ENCODE results near the gene HIVEP3.

The HIVEP3 gene

GRCh38 chr1:41758904-41759548 is 159.7 kb downstream of the HIVEP3 start:
- no peaks in the 10 kb centered on the region for H3K4me1 ChIP-seq (ENCODE audit: low read length)
- no peaks in the 10 kb centered on the region for H3K36me3 ChIP-seq (replicated peaks; ENCODE audit: insufficient read depth, low read length)
- no peaks in the 10 kb centered on the region for H3F3A ChIP-seq (ENCODE audit: insufficient read depth, low read length)
- H3K4me2 ChIP-seq (ENCODE audit: low read depth, low read length): no peak overlapping the region
- H3K9ac ChIP-seq (ENCODE audit: low read length): no peak overlapping the region
- no peak for TF ChIP-seq EZH2phosphoT487 (IDR thresholded peaks at IDR 0.05; ENCODE audit: low read length)
- no peak for TF ChIP-seq EZH2 (optimal IDR thresholded peaks at IDR 0.05; ENCODE audit: low read depth, low read length)
- no peak for TF ChIP-seq CTCF (IDR thresholded peaks at IDR 0.05; ENCODE audit: low read length)
- H3K27me3 ChIP-seq (replicated peaks; ENCODE audit: insufficient read depth, low read length): no peaks in the 10 kb centered on the region
- H3K4me3 ChIP-seq (ENCODE audit: low read length): no peak overlapping the region
- H2AFZ ChIP-seq (ENCODE audit: low read length): no peak overlapping the region
- H3K79me2 ChIP-seq (ENCODE audit: low read length): no peaks in the 10 kb centered on the region
- H3K9me3 ChIP-seq (replicated peaks; ENCODE audit: insufficient read depth, low read length): no peaks in the 10 kb centered on the region
- H4K20me1 ChIP-seq (ENCODE audit: insufficient read depth, low read length): no peaks in the 10 kb centered on the region
- H3K9me2 ChIP-seq (replicated peaks; ENCODE audit: insufficient read depth, low read length): no peaks in the 10 kb centered on the region
- DNase-seq: no peak
- no peak overlapping the region for H3K27ac ChIP-seq (ENCODE audit: low read length)

- Histone ChIP-seq H3K4me1 (ENCODE audit: low read length) (no peaks in the 10 kb centered on the region), H3K36me3 (replicated peaks; ENCODE audit: insufficient read depth, low read length) (no peaks in the 10 kb centered on the region), H2AFZ (ENCODE audit: low read length) (no peak overlapping the region), H3K9ac (ENCODE audit: low read length) (no peak overlapping the region), H3K79me2 (ENCODE audit: low read length) (no peaks in the 10 kb centered on the region), H4K20me1 (ENCODE audit: insufficient read depth, low read length) (no peaks in the 10 kb centered on the region), H3K27ac (ENCODE audit: low read length) (no peak overlapping the region), H3F3A (ENCODE audit: insufficient read depth, low read length) (no peaks in the 10 kb centered on the region), H3K9me2 (replicated peaks; ENCODE audit: insufficient read depth, low read length) (no peaks in the 10 kb centered on the region), H3K9me3 (replicated peaks; ENCODE audit: insufficient read depth, low read length) (no peaks in the 10 kb centered on the region), H3K4me3 (ENCODE audit: low read length) (no peak overlapping the region), H3K27me3 (replicated peaks; ENCODE audit: insufficient read depth, low read length) (no peaks in the 10 kb centered on the region), H3K4me2 (ENCODE audit: low read depth, low read length) (no peak overlapping the region)
- no peak for TF ChIP-seq EZH2phosphoT487 (IDR thresholded peaks at IDR 0.05; ENCODE audit: low read length)
- TF ChIP-seq CTCF (IDR thresholded peaks at IDR 0.05; ENCODE audit: low read length): no peak
- TF ChIP-seq EZH2 (optimal IDR thresholded peaks at IDR 0.05; ENCODE audit: low read depth, low read length): no peak
- no peak for DNase-seq
These were observed 160.2 kb downstream of the HIVEP3 start for GRCh38 chr1:41758500-41758899.

GRCh38 chr1:41754540-41754939 is 164.2 kb downstream of the HIVEP3 start:
- no peaks in the 10 kb centered on the region for H3K9me3 ChIP-seq (replicated peaks; ENCODE audit: insufficient read depth, low read length)
- peaks cover 33% of the 10 kb centered on the region for H3K4me1 ChIP-seq (ENCODE audit: low read length)
- no peak for DNase-seq
- no peaks in the 10 kb centered on the region for H3K36me3 ChIP-seq (replicated peaks; ENCODE audit: insufficient read depth, low read length)
- no peak overlapping the region for H3K4me2 ChIP-seq (ENCODE audit: low read depth, low read length)
- no peaks in the 10 kb centered on the region for H3K9me2 ChIP-seq (replicated peaks; ENCODE audit: insufficient read depth, low read length)
- no peak overlapping the region for H2AFZ ChIP-seq (ENCODE audit: low read length)
- no peak overlapping the region for H3K27ac ChIP-seq (ENCODE audit: low read length)
- no peaks in the 10 kb centered on the region for H3K27me3 ChIP-seq (replicated peaks; ENCODE audit: insufficient read depth, low read length)
- no peak overlapping the region for H3K9ac ChIP-seq (ENCODE audit: low read length)
- H3K4me3 ChIP-seq (ENCODE audit: low read length): no peak overlapping the region
- H4K20me1 ChIP-seq (ENCODE audit: insufficient read depth, low read length): no peaks in the 10 kb centered on the region
- H3F3A ChIP-seq (ENCODE audit: insufficient read depth, low read length): peaks cover 10% of the 10 kb centered on the region
- H3K79me2 ChIP-seq (ENCODE audit: low read length): no peaks in the 10 kb centered on the region
- peak; percentile 25 for TF ChIP-seq CTCF (IDR thresholded peaks at IDR 0.05; ENCODE audit: low read length)
- no peak for TF ChIP-seq EZH2phosphoT487 (IDR thresholded peaks at IDR 0.05; ENCODE audit: low read length)
